Testis (tissue), 2 donors: ENCODE results near the gene NUAK1.

Experiments used
- POLR2A ChIP-seq: fragments of 450-650 bp; IDR thresholded peaks from one replicate; pipeline ENCODE4 v1.6.1; 2017; ENCODE audit warnings: antibody characterized with exemption, mild to moderate bottlenecking, moderate library complexity
- TF ChIP-seq, protein P1 (sequence below), 3 experiments: fragments of 450-650 bp in 2 of 3; fragments of 200-600 bp in 1 of 3; sonication (generic) in 1 of 3; IDR thresholded peaks; one replicate each; pipeline ENCODE4 v1.5.1; 2016 to 2019; ENCODE audit warnings: antibody characterized with exemption in 3 of 3, mild to moderate bottlenecking in 2 of 3, moderate library complexity in 1 of 3

DNA sequence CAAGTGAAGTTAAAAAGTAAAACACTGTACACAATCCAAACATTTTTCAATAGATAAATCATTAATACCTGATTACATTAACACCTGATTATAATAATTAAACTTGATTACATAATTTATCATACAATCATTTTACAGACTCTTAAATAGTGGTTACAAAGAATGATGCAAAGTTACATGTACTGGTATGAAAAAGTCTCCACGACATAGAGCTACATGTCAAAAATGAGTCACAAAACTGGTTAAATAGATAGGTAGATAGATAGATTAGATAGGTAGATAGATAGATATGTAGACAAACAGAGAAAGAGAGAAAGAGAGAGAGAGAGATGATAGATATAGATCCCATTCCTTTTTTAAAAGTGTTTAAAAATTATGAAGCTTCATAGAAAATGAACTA is 109.2 kb downstream of the NUAK1 start:
- TF ChIP-seq, protein P1, sequence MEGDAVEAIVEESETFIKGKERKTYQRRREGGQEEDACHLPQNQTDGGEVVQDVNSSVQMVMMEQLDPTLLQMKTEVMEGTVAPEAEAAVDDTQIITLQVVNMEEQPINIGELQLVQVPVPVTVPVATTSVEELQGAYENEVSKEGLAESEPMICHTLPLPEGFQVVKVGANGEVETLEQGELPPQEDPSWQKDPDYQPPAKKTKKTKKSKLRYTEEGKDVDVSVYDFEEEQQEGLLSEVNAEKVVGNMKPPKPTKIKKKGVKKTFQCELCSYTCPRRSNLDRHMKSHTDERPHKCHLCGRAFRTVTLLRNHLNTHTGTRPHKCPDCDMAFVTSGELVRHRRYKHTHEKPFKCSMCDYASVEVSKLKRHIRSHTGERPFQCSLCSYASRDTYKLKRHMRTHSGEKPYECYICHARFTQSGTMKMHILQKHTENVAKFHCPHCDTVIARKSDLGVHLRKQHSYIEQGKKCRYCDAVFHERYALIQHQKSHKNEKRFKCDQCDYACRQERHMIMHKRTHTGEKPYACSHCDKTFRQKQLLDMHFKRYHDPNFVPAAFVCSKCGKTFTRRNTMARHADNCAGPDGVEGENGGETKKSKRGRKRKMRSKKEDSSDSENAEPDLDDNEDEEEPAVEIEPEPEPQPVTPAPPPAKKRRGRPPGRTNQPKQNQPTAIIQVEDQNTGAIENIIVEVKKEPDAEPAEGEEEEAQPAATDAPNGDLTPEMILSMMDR (IDR thresholded peaks at IDR 0.05), result no peak
- TF ChIP-seq POLR2A, result no peak
